Measurements from ENCODE around the gene SF3A2.
"Not testable (repeated sequence)": the region's sequence is repeated elsewhere in the genome, so short reads cannot be mapped to it uniquely, and the experiment has no call there.

SF3A2 gene

GRCh38 chr19:2199861-2200623, 36.6 kb upstream of the SF3A2 start:
- Mint-ChIP-seq H3K36me3 (ENCODE audit: low read depth) (peaks cover 1% of the 10 kb centered on the region), H3K9me3 (no peaks in the 10 kb centered on the region), H3K27ac (no peak overlapping the region), H3K4me3 (no peak overlapping the region), H3K4me1 (ENCODE audit: low read depth) (no peaks in the 10 kb centered on the region), H3K27me3 (ENCODE audit: low read depth) (no peaks in the 10 kb centered on the region)

GRCh38 chr19:2200624-2201294, 35.9 kb upstream of the SF3A2 start:
- not testable (repeated sequence) for H3K36me3 Mint-ChIP-seq (ENCODE audit: low read depth); H3K9me3 Mint-ChIP-seq; H3K27me3 Mint-ChIP-seq (ENCODE audit: low read depth); H3K4me3 Mint-ChIP-seq; H3K27ac Mint-ChIP-seq; H3K4me1 Mint-ChIP-seq (ENCODE audit: low read depth)

GRCh38 chr19:2201473-2202148, 35.0 kb upstream of the SF3A2 start:
- H3K27ac Mint-ChIP-seq = no peak overlapping the region
- H3K4me1 Mint-ChIP-seq (ENCODE audit: low read depth) = no peaks in the 10 kb centered on the region
- H3K27me3 Mint-ChIP-seq (ENCODE audit: low read depth) = no peaks in the 10 kb centered on the region
- H3K36me3 Mint-ChIP-seq (ENCODE audit: low read depth) = peaks cover 3% of the 10 kb centered on the region
- H3K4me3 Mint-ChIP-seq = no peak overlapping the region
- no peaks in the 10 kb centered on the region for H3K9me3 Mint-ChIP-seq

DNA sequence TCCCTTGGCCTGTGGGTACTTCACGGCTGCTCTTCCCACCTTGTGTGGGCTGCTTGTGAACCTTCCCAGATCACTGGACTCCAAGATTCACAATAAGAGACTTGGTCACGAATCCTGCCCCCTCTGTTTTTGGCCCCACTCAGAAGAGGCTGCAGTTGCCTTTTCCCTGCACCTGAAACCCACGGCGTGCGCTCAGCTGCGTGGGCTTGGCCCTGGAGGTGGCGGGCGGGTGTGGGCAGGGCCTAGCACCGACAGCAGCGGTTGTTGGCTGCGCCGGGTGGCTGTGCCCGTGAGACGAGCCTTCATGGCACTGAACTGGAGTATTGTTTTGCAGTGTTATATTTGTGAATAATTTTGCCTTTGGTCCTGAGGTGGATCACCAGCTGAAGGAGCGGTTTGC, 34.3 kb upstream of the SF3A2 start:
- Mint-ChIP-seq H3K4me3 (no peak overlapping the region), H3K9me3 (no peaks in the 10 kb centered on the region), H3K27me3 (ENCODE audit: low read depth) (no peaks in the 10 kb centered on the region), H3K27ac (no peak overlapping the region), H3K4me1 (ENCODE audit: low read depth) (no peaks in the 10 kb centered on the region), H3K36me3 (ENCODE audit: low read depth) (peaks cover 4% of the 10 kb centered on the region)

DNA sequence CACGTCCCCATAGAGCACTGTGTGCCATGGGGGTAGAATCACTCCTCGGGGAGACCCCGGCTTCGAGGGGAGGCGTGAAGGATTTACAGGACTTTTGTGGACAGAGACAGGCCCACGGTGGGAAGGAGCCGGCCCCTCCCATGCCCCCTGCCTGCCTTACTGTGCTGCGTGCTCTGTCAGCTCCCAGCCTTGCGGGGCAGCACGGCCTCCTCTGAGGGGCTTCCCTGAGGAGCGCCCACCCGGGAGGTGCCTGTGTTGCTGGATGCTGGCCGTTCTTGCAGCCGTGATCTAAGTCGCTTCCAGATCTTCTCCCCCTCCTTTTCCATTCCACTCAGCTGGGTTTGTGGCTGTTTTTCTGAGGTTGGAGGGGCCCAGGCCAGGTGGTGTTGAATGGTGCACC, 29.6 kb upstream of the SF3A2 start:
- Mint-ChIP-seq H3K36me3 (ENCODE audit: low read depth) (peaks cover 12% of the 10 kb centered on the region), H3K4me3 (no peak overlapping the region), H3K27me3 (ENCODE audit: low read depth) (no peaks in the 10 kb centered on the region), H3K27ac (no peak overlapping the region), H3K4me1 (ENCODE audit: low read depth) (peaks cover 2% of the 10 kb centered on the region), H3K9me3 (no peaks in the 10 kb centered on the region)

- Mint-ChIP-seq H3K4me3 (no peak overlapping the region), H3K36me3 (ENCODE audit: low read depth) (peaks cover 14% of the 10 kb centered on the region), H3K27ac (no peak overlapping the region), H3K27me3 (ENCODE audit: low read depth) (no peaks in the 10 kb centered on the region), H3K9me3 (no peaks in the 10 kb centered on the region), H3K4me1 (ENCODE audit: low read depth) (peaks cover 3% of the 10 kb centered on the region)
Measured at GRCh38 chr19:2207991-2208860, 28.4 kb upstream of the SF3A2 start.

GRCh38 chr19:2208975-2209374, 27.6 kb upstream of the SF3A2 start:
- no peaks in the 10 kb centered on the region for H3K9me3 Mint-ChIP-seq
- H3K4me1 Mint-ChIP-seq (ENCODE audit: low read depth) = peaks cover 5% of the 10 kb centered on the region
- no peaks in the 10 kb centered on the region for H3K27me3 Mint-ChIP-seq (ENCODE audit: low read depth)
- no peak overlapping the region for H3K27ac Mint-ChIP-seq
- H3K36me3 Mint-ChIP-seq (ENCODE audit: low read depth) = peaks cover 16% of the 10 kb centered on the region
- no peak overlapping the region for H3K4me3 Mint-ChIP-seq

GRCh38 chr19:2209408-2209807, 27.2 kb upstream of the SF3A2 start:
- Mint-ChIP-seq H3K9me3 (no peaks in the 10 kb centered on the region), H3K36me3 (ENCODE audit: low read depth) (peaks cover 16% of the 10 kb centered on the region), H3K27ac (no peak overlapping the region), H3K4me1 (ENCODE audit: low read depth) (peaks cover 5% of the 10 kb centered on the region), H3K27me3 (ENCODE audit: low read depth) (no peaks in the 10 kb centered on the region), H3K4me3 (no peak overlapping the region)

DNA sequence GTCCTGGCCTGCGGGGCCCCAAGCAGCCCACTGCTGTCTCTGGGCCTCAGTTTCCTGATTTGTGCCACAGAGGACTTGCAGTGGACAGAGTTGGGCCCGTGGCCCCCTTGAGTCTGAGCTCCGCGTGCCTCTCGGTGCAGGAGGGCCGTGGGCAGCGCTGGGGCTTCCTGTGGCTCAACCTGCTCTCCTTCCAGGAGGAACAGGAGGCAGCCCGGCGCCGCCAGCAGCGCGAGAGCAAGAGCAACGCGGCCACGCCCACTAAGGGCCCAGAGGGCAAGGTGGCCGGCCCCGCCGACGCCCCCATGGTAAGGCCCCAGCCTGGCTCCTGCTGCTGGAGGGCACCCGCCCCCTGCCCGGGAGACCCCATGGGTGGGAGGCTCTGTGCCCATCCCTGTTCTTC, 26.4 kb upstream of the SF3A2 start:
- Mint-ChIP-seq H3K4me3 (no peak overlapping the region), H3K9me3 (no peaks in the 10 kb centered on the region), H3K27ac (no peak overlapping the region), H3K4me1 (ENCODE audit: low read depth) (peaks cover 8% of the 10 kb centered on the region), H3K27me3 (ENCODE audit: low read depth) (no peaks in the 10 kb centered on the region), H3K36me3 (ENCODE audit: low read depth) (peaks cover 18% of the 10 kb centered on the region)

DNA sequence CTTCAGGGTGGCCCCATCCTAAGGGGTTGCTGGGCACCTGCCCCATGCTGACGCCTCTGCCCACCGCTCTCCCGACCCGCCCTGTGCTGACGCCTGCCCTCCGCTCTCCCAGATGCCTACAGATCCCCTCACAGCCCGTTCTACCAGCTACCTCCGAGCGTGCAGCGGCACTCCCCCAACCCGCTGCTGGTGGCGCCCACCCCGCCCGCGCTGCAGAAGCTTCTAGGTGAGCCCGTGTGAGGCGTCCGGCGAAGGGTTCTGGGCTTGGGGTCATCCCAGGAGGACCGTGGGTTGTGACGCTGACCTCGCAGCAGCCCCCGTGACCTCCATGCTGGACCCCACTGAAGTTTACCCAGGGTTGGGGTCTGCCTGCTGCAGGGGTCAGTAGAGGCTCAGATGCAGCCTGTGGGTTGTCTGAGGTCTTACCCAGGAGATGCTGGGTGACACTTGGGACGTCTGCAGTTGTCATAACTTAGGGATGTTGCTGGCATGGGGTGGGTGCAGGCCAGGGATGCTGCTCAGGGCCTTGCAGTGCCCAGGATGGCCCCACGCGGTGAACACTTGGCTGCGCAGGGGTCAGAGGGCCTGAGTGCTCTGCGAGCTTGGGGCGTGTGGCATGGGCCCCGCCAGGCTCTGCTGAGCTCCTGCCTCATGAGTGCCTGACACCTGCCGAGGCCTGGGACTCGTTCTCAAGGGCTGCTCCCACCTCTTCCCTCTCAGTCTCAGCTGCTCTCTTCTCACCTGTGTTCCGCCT, 25.5 kb upstream of the SF3A2 start:
- no peak overlapping the region for H3K4me3 Mint-ChIP-seq
- H3K9me3 Mint-ChIP-seq = no peaks in the 10 kb centered on the region
- no peak overlapping the region for H3K27ac Mint-ChIP-seq
- peaks cover 18% of the 10 kb centered on the region for H3K36me3 Mint-ChIP-seq (ENCODE audit: low read depth)
- peaks cover 8% of the 10 kb centered on the region for H3K4me1 Mint-ChIP-seq (ENCODE audit: low read depth)
- no peaks in the 10 kb centered on the region for H3K27me3 Mint-ChIP-seq (ENCODE audit: low read depth)

- H3K4me3 Mint-ChIP-seq = no peak overlapping the region
- H3K9me3 Mint-ChIP-seq = no peaks in the 10 kb centered on the region
- H3K27ac Mint-ChIP-seq = no peak overlapping the region
- peaks cover 19% of the 10 kb centered on the region for H3K36me3 Mint-ChIP-seq (ENCODE audit: low read depth)
- H3K4me1 Mint-ChIP-seq (ENCODE audit: low read depth) = peaks cover 8% of the 10 kb centered on the region
- H3K27me3 Mint-ChIP-seq (ENCODE audit: low read depth) = no peaks in the 10 kb centered on the region
Measured at GRCh38 chr19:2212861-2213711, 23.5 kb upstream of the SF3A2 start.

- H3K27ac Mint-ChIP-seq = no peak overlapping the region
- no peaks in the 10 kb centered on the region for H3K9me3 Mint-ChIP-seq
- H3K4me1 Mint-ChIP-seq (ENCODE audit: low read depth) = peaks cover 8% of the 10 kb centered on the region
- H3K27me3 Mint-ChIP-seq (ENCODE audit: low read depth) = no peaks in the 10 kb centered on the region
- H3K4me3 Mint-ChIP-seq = no peak overlapping the region
- H3K36me3 Mint-ChIP-seq (ENCODE audit: low read depth) = peaks cover 19% of the 10 kb centered on the region
Measured at GRCh38 chr19:2213799-2214198, 22.8 kb upstream of the SF3A2 start.

DNA sequence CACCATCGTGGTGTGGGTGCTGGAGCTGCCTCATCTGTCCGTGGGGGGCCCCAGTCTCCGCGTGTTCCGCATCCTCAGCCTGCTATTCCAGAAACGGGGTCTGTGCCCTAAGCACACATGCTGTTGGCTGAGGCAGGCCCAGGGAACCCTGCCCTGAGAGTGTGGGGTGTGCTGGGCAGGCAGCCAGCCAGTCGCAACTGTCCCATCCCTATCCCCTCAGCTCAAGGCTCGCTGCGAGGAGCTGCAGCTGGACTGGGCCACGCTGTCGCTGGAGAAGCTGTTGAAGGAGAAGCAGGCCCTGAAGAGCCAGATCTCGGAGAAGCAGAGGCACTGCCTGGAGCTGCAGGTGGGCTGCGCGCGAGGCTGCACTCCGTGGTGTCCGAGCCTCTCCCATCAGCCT, 22.4 kb upstream of the SF3A2 start:
- no peak overlapping the region for H3K4me3 Mint-ChIP-seq
- no peak overlapping the region for H3K27ac Mint-ChIP-seq
- H3K27me3 Mint-ChIP-seq (ENCODE audit: low read depth) = no peaks in the 10 kb centered on the region
- H3K36me3 Mint-ChIP-seq (ENCODE audit: low read depth) = peaks cover 16% of the 10 kb centered on the region
- H3K9me3 Mint-ChIP-seq = no peaks in the 10 kb centered on the region
- H3K4me1 Mint-ChIP-seq (ENCODE audit: low read depth) = peaks cover 8% of the 10 kb centered on the region

Data from T-helper 1 cell treated with Interleukin-12 subunit alpha and Interleukin-12 subunit beta and Interleukin-4 antibody, amounts not matched to agents 30 μg/mL and 1 μg/mL, for 36 hours (primary cell).